Endothelial cell of umbilical vein (primary cell): Measurements from ENCODE around the gene CRYBA4. TPM values are rescaled to one million over a fixed set of nuclear protein-coding genes. Genes with fewer than 3 reads are reported as not detected.

Experiments used
- BruUV-seq: library from RNA; stranded (reverse); fragments of 400-500 nt; replicated peaks from 2 replicates; lab custom pipeline; 2021; lab: Mats Ljungman, UMichigan
- CTCF ChIA-PET: fragments of 300-600, 350-600 bp; sonication (Branson Sonifier 250); formaldehyde crosslinking; loops from one replicate; lab custom pipeline; 2021; ENCODE audit warnings: antibody characterized with exemption, inconsistent platforms; lab: Charles Lee
- POLR2A ChIA-PET: fragments of 300-600, 350-600 bp; sonication (Branson Sonifier 250); formaldehyde crosslinking; loops from one replicate; lab custom pipeline; 2021; ENCODE audit warnings: antibody characterized with exemption, inconsistent platforms; lab: Charles Lee
- DNase-seq: peaks from one replicate; pipeline ENCODE4 v3.0.0-alpha.2; 2011; ENCODE audit warnings: low read depth, low spot score
- FAIRE-seq: peaks from 2 replicates; lab custom pipeline; 2011; peaks lifted over from hg19 to GRCh38; lab: Jason Lieb, UNC
- H2AFZ ChIP-seq: 2 replicates; pipeline ENCODE4 v1.6.0; 2012; ENCODE audit warnings: low read depth, low read length, control low read depth, inconsistent platforms
- H3K27ac ChIP-seq: 2 replicates; pipeline ENCODE4 v1.5.1; 2011; ENCODE audit warnings: low read depth, mild to moderate bottlenecking, control low read depth, low read length, moderate library complexity; ENCODE audit not compliant: insufficient read depth
- H3K27me3 ChIP-seq, 2 experiments: 2 replicates each; pipeline versions ENCODE4 v1.6.0 to v1.6.1; 2011; ENCODE audit warnings: low read length in 2 of 2, mixed read lengths in 1 of 2; ENCODE audit not compliant: control insufficient read depth in 2 of 2, insufficient read depth in 2 of 2
- H3K36me3 ChIP-seq, 2 experiments: 2 replicates in 1 of 2; 3 replicates in 1 of 2; pipeline ENCODE4 v1.5.1; 2011; ENCODE audit warnings: low read length in 2 of 2, mild to moderate bottlenecking in 1 of 2, moderate library complexity in 1 of 2; ENCODE audit not compliant: control insufficient read depth in 2 of 2, insufficient read depth in 2 of 2; ENCODE audit errors: extremely low read depth in 1 of 2
- H3K4me1 ChIP-seq: 3 replicates; pipeline ENCODE4 v1.5.1; 2011; ENCODE audit warnings: mild to moderate bottlenecking, low read length; ENCODE audit not compliant: control insufficient read depth, insufficient read depth; ENCODE audit errors: extremely low read depth
- H3K4me2 ChIP-seq: 2 replicates; pipeline ENCODE4 v1.6.1; 2011; ENCODE audit warnings: low read length, control low read depth, mixed read lengths; ENCODE audit not compliant: insufficient read depth
- H3K4me3 ChIP-seq, 3 experiments: fragments of 200-600 bp in 1 of 3; sonication (generic), shearing (Covaris generic) in 1 of 3; replicated peaks in 1 of 3; 2 replicates each; pipeline ENCODE4 v1.5.1; 2011 to 2016; ENCODE audit warnings: control low read depth in 3 of 3, low read length in 3 of 3, mild to moderate bottlenecking in 2 of 3, inconsistent platforms in 1 of 3, low read depth in 1 of 3, moderate library complexity in 1 of 3; ENCODE audit not compliant: insufficient read depth in 1 of 3
- H3K79me2 ChIP-seq: 2 replicates; pipeline ENCODE4 v1.6.0; 2012; ENCODE audit warnings: low read length, inconsistent platforms; ENCODE audit not compliant: control insufficient read depth, insufficient read depth
- H3K9ac ChIP-seq: replicated peaks from 2 replicates; pipeline ENCODE3; 2011; ENCODE audit warnings: low read length, control low read depth; ENCODE audit not compliant: insufficient read depth; ENCODE audit errors: extremely low read depth
- H3K9me1 ChIP-seq: replicated peaks from 3 replicates; pipeline ENCODE4 v1.6.0; 2011; ENCODE audit warnings: mild to moderate bottlenecking, low read length; ENCODE audit not compliant: control insufficient read depth, insufficient read depth; ENCODE audit errors: extremely low read depth
- H3K9me3 ChIP-seq: replicated peaks from 2 replicates; pipeline ENCODE4 v1.5.1; 2012; ENCODE audit warnings: low read length, inconsistent platforms; ENCODE audit not compliant: control insufficient read depth, insufficient read depth
- H4K20me1 ChIP-seq: replicated peaks from 2 replicates; pipeline ENCODE3; 2011; ENCODE audit warnings: mild to moderate bottlenecking, low read length; ENCODE audit not compliant: control insufficient read depth, insufficient read depth; ENCODE audit errors: extremely low read depth
- EZH2 ChIP-seq: IDR thresholded peaks from 2 replicates; pipeline ENCODE4 v1.6.1; 2012; ENCODE audit warnings: borderline replicate concordance, low read depth, mild to moderate bottlenecking, moderate library complexity, low read length, inconsistent platforms; ENCODE audit not compliant: severe bottlenecking
- FOS ChIP-seq: IDR thresholded peaks from 2 replicates; pipeline ENCODE4 v1.6.1; 2011; ENCODE audit warnings: mild to moderate bottlenecking, low read length, moderate library complexity, borderline replicate concordance; ENCODE audit not compliant: insufficient read depth
- GATA2 ChIP-seq: IDR thresholded peaks from 2 replicates; pipeline ENCODE4 v1.7.0; 2011; ENCODE audit warnings: low read depth, mild to moderate bottlenecking, moderate library complexity, mixed read lengths, low read length; ENCODE audit not compliant: insufficient read length, insufficient read depth
- JUN ChIP-seq: IDR thresholded peaks from 2 replicates; pipeline ENCODE4 v1.6.1; 2011; ENCODE audit warnings: borderline replicate concordance, low read depth; ENCODE audit not compliant: insufficient read length, insufficient read depth
- MYC ChIP-seq: IDR thresholded peaks from one replicate; pipeline ENCODE4 v1.6.1; 2011; ENCODE audit warnings: mild to moderate bottlenecking, low read depth, low read length
- POLR2A ChIP-seq: IDR thresholded peaks from 2 replicates; pipeline ENCODE4 v1.6.1; 2012; ENCODE audit warnings: low read depth, mild to moderate bottlenecking, control low read depth, low read length
- POLR2AphosphoS5 ChIP-seq: IDR thresholded peaks from 2 replicates; pipeline ENCODE4 v1.6.1; 2012; ENCODE audit warnings: low read depth, mild to moderate bottlenecking, control low read depth, low read length, moderate library complexity; ENCODE audit not compliant: insufficient read depth
- dilution Hi-C: fragments of 300-500 bp; cut with MboI; formaldehyde crosslinking; loops from one replicate; pipeline ENCODE4 v1.15.0; 2019; ENCODE audit warnings: low sequenced_read_pairs; ENCODE audit not compliant: extremely low pct_ligation_motif_present
- intact Hi-C: fragments of 100-400 bp; cut with micrococcal nuclease; formaldehyde crosslinking; loops from one replicate; pipeline ENCODE4 v1.10.0; 2022
- polyA plus RNA-seq, 4 experiments: library from polyadenylated mRNA; depleted of rRNA in 3 of 4; stranded (reverse) in 3 of 4; unstranded in 1 of 4; fragments of >200 nt; gene quantifications; 2 replicates each; pipeline versions ENCODE4 v1.2.1 to v1.2.3, GENCODE V29; 2011 to 2012; ENCODE audit warnings: missing spikeins in 1 of 4
- total RNA-seq: library from RNA; stranded (reverse); gene quantifications from 2 replicates; pipeline ENCODE4 v1.2.3, GENCODE V29; 2021
- TF ChIP-seq, protein P1 (sequence below), 2 donors: IDR thresholded peaks; 1 replicate in 1 of 2; 2 replicates in 1 of 2; pipeline ENCODE4 v1.5.1; 2011; ENCODE audit warnings: low read length in 2 of 2, mild to moderate bottlenecking in 2 of 2, moderate library complexity in 2 of 2, control low read depth in 1 of 2, inconsistent platforms in 1 of 2, low read depth in 1 of 2; ENCODE audit not compliant: insufficient read depth in 1 of 2; ENCODE audit errors: extremely low read depth in 1 of 2
- TF ChIP-seq, protein P2 (sequence below): IDR thresholded peaks from 2 replicates; pipeline ENCODE4 v1.6.1; 2011; ENCODE audit not compliant: insufficient read depth, insufficient read length

The CRYBA4 gene
- total and polyA plus RNA-seq, 2 donors (not counting 3 experiments of a cell fraction or from before 2014, with no cell fraction given) = not detected

DNA sequence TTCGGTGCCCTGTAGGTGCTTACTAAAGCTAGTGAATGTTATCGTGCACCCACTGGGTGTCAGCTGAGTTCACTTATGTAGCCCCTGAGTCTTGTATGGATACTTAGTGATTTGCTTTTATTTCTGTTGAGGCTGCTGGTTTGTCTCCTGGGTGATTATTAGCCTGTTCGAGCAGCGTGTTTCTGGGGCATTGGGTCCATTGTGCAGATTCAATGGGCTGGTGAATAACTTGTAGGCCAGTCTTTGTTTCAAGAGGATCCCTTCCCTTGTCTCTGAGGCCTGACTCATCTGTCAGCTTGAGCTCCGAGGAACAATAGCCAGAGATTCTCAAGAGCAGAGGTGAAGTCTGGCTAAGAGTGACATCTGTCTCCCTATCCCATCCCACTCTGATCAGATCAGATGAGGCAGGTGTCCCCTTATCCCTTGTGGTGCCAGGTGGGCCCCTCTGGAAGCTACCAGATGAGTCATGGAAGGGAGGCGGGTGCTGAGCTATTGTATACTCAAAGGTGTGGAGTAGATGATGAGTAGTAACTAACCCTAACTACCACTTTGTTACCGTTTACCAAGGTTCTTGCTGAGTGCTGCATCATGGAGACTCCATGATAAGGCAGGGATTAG is 39.3 kb downstream of the CRYBA4 start:
- Histone ChIP-seq H2AFZ (no peak overlapping the region), H3K4me2 (no peak overlapping the region), H3K27ac (no peak overlapping the region), H3K9me3 (no peaks in the 10 kb centered on the region), H3K4me3 (no peak overlapping the region), H3K9me1 (no peaks in the 10 kb centered on the region), H3K4me1 (peaks cover 13% of the 10 kb centered on the region), H3K79me2 (no peaks in the 10 kb centered on the region), H4K20me1 (no peaks in the 10 kb centered on the region), H3K36me3 (no peaks in the 10 kb centered on the region), H3K27me3 (peaks cover 20 to 37% of the 10 kb centered on the region in 2 experiments), H3K9ac (no peak overlapping the region)
- TF ChIP-seq EZH2 (no peak), GATA2 (no peak), POLR2AphosphoS5 (no peak), FOS (no peak), JUN (no peak), POLR2A (no peak), MYC (no peak)
- TF ChIP-seq, protein P1, sequence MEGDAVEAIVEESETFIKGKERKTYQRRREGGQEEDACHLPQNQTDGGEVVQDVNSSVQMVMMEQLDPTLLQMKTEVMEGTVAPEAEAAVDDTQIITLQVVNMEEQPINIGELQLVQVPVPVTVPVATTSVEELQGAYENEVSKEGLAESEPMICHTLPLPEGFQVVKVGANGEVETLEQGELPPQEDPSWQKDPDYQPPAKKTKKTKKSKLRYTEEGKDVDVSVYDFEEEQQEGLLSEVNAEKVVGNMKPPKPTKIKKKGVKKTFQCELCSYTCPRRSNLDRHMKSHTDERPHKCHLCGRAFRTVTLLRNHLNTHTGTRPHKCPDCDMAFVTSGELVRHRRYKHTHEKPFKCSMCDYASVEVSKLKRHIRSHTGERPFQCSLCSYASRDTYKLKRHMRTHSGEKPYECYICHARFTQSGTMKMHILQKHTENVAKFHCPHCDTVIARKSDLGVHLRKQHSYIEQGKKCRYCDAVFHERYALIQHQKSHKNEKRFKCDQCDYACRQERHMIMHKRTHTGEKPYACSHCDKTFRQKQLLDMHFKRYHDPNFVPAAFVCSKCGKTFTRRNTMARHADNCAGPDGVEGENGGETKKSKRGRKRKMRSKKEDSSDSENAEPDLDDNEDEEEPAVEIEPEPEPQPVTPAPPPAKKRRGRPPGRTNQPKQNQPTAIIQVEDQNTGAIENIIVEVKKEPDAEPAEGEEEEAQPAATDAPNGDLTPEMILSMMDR (IDR thresholded peaks at IDR 0.05; ENCODE audit: extremely low read depth in 1 of 2, insufficient read depth in 1 of 2, low read depth in 1 of 2, low read length in 2 of 2) = no peak
- TF ChIP-seq, protein P2, sequence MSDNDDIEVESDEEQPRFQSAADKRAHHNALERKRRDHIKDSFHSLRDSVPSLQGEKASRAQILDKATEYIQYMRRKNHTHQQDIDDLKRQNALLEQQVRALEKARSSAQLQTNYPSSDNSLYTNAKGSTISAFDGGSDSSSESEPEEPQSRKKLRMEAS = no peak
- ChIA-PET POLR2A (no interaction called here), CTCF (interaction anchor here (2.9 kb wide), 1 partner anchor 297 kb away, joined by 8 read pairs; no protein-coding TSS in a partner anchor)
- dilution Hi-C loops (no loop called here), intact Hi-C loops (no loop called here)
- DNase-seq = no peak
- BruUV-seq = no TSS peak
- FAIRE-seq = no peak
